RCC 7860 (cell line): ENCODE measurements around the gene SLC12A8.

Experiments used
- DNase-seq: peaks from one replicate; pipeline ENCODE4 v3.0.0-alpha.2; 2015; ENCODE audit warnings: low spot score
- FAIRE-seq: peaks from 2 replicates; lab custom pipeline; 2012; peaks lifted over from hg19 to GRCh38; lab: Jason Lieb, UNC

Gene SLC12A8

DNA sequence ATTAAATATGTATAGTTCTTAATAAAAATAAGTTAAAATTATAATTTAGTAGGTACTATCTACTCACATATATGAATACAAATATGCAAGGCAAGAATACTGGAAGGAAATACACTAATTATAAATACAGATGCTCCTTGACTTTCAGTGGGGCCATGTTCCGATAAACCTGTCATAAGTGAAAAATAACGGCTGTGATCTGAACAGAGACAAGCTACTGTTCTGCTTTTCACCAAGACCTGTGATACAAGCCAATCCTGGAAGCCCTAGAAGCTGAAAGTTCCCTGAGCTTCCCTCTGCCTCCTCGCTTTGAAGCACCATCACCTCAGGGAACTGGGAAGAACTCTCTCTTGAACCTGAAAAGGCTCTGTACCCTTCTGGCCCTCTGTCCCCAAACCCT lies 55.4 kb downstream of the SLC12A8 start:
- no peak for FAIRE-seq

GRCh38 chr3:125156456-125156855 lies 56.1 kb downstream of the SLC12A8 start:
- no peak for FAIRE-seq
- DNase-seq, result no peak

More for the DNA sequence above, 55.4 kb downstream of the SLC12A8 start:
- no peak for DNase-seq

GRCh38 chr3:125154800-125155269 lies 57.7 kb downstream of the SLC12A8 start:
- FAIRE-seq, result no peak
- DNase-seq, result no peak

DNA sequence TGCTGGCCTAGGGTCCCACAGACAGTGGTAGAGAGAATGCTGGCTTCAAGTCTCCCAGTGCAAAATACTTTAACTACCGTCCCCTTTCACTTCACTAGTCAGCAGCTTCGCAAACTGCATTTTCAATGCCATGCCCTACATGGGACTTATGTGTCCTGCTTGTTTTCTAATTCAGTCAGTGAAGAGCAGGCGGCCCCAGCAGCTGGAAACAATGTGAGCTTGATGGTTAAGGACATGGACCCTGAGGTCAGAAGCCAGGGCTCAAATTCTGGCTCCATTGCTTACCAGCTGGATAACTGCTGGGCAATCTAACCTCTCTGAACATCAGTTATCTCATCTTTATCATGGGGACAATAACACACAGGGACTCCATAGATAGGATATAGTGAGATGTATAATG lies 58.4 kb downstream of the SLC12A8 start:
- no peak for FAIRE-seq

GRCh38 chr3:125152951-125153350 lies 59.6 kb downstream of the SLC12A8 start:
- DNase-seq, result no peak
- no peak for FAIRE-seq

More for the DNA sequence above, 58.4 kb downstream of the SLC12A8 start:
- DNase-seq, result no peak

GRCh38 chr3:125151916-125152315 lies 60.6 kb downstream of the SLC12A8 start:
- no peak for FAIRE-seq

GRCh38 chr3:125151442-125151817 lies 61.1 kb downstream of the SLC12A8 start:
- no peak for FAIRE-seq
- no peak for DNase-seq

More at GRCh38 chr3:125151916-125152315, 60.6 kb downstream of the SLC12A8 start:
- no peak for DNase-seq

- no peak for FAIRE-seq
- peak; percentile 51 for DNase-seq
These were observed 61.8 kb downstream of the SLC12A8 start for GRCh38 chr3:125150525-125151441.

GRCh38 chr3:125149462-125149861 lies 63.1 kb downstream of the SLC12A8 start:
- DNase-seq (no peak), FAIRE-seq (no peak)

GRCh38 chr3:125148836-125149235 lies 63.7 kb downstream of the SLC12A8 start:
- no peak for FAIRE-seq

GRCh38 chr3:125148016-125148812 lies 64.3 kb downstream of the SLC12A8 start:
- no peak for FAIRE-seq

More at GRCh38 chr3:125148836-125149235, 63.7 kb downstream of the SLC12A8 start:
- DNase-seq, result no peak

GRCh38 chr3:125147491-125147820 lies 65.1 kb downstream of the SLC12A8 start:
- DNase-seq (no peak), FAIRE-seq (no peak)

More at GRCh38 chr3:125148016-125148812, 64.3 kb downstream of the SLC12A8 start:
- DNase-seq, result no peak

DNA sequence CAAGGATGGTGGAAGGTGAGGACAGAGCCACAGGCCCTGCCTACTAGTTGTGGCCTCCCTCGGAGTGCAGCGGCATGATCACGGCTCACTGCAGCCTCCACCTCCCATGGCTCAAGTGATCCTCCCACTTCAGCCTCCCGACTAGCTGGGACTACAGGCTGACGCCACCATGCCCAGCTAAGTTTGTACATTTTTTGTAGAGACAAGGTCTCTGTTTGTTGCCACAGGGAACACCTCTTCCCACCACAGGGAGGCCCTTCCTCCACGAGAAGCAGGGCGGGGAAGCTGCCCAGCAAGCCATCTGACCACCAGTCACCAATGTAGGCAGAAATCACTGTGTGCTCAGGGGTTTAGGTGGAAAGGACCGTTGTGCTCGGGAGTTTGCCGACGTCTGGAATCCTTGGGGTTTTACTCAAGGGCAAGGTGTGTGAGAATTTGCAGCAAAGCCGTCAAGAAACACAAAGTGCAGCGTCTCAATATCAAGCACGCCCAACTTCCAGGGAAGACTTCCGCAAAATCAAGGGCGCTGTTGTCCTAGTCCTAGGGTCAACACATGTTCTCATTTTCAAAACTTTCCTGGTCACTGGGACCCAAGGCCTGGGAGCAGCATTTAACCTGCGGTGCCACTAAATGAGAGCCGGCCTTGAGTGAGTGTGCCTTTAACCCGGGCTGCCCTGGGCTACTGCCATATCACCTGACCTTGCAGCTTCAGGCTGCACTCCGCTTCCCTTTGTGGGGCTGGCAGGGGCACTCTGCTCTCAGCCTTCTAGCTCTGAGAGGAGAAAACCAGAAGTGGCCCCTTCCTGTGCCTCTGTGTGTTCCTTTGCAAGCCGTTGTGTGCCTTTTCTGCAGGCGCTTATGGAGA lies 65.7 kb downstream of the SLC12A8 start:
- no peak for DNase-seq
- FAIRE-seq, result no peak

DNA sequence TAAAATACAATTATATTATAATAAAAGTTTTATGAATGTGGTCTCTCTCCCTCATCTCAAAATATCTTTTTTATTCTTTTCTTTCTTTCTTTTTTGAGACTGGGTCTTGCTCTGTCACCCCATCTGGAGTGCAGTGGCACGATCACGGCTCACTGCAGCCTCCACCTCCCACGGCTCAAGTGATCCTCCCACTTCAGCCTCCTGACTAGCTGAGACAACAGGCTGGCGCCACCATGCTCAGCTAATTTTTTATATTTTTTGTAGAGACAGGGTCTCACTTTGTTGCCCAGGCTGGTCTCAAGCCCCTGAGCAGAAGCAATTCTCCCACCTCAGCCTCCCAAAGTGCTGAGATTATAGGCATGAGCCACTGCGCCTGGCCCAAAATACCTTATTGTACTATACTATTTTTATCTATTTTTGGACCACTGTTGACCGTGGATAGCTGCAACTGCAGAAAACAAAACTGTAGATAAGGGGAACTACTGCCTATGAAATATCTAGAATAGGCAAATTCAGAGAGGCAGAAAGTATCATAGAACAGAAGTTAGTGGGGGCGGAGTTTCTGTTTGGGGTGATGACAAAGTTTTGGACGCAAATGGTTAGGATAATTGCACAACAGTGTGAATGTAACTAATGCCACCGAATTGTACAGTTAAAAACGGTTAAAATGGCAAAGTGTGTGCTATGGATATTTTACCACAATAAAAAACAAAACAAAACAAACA lies 66.6 kb downstream of the SLC12A8 start:
- no peak for DNase-seq
- no peak for FAIRE-seq

GRCh38 chr3:125144653-125145314 lies 67.8 kb downstream of the SLC12A8 start:
- FAIRE-seq, result no peak
- DNase-seq, result no peak

DNA sequence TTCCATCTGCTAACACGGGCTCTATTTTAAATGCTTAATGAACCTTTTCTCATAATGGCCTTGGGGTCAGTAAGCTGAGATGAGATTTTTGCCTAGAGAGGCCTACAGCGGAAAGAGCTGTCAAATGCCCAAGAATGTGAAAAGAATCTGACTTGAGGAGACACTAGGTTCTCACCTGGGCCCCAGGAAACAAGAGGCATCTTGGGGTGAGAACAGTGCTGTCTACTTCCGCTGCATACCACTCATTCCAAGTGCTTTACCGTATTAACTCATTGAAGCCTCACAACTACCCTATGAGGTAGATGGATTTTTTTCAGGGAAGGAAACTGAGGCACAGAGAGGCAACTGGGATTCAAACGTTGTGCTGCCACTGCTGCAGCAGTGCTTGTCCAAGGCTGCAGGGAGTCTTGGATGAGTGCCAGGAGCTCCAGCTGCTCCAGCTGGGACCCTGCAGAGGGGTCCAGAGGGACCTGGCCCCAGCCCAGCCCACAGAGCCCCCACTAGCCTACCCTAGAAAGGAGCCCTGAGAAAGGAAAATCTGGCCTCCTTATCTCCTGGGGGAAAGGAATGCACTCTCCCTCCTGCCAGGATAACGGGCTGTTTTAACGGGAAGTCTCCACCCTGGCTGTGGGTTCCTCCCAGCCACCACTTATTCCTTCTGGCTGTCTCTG lies 68.4 kb downstream of the SLC12A8 start:
- DNase-seq (no peak), FAIRE-seq (no peak)

DNA sequence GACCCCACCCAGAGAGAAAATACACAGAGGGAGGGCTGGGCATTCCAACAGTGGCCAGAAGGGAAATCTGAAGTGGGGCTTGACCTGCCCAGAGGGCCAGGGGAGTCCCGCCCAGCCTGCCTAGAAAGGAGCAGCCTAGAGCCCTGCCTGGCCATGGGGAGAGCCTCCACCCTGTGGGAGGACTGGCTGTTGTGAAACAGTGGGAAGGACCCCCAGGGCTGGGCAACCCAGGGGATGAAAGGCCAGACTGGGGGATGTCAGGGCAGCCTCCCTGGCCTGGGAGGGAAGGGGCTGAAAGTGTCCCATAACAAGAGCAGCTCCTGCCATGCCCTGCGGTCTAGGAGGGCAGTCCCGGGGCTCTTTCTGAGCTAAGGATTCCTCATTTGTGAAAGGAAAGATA lies 69.0 kb downstream of the SLC12A8 start:
- FAIRE-seq (no peak), DNase-seq (no peak)

DNA sequence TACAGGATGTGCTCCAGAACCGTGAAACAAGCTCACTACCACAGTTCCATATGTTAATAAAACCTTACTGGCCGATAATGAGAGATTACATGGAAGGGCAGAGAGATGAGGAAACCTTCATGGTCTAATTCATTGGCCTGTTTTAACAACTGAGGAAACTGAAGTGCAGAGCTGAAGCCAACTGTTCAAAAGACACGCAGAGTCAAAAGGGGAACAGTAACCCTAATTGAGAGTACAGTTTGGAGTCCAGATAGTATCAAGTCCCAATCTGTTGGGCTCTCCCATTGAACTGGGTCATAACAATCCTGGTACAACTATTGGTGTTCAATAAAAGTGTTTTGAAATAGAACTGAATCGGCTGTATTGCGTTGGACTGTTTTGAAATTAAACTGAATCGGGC lies 69.6 kb downstream of the SLC12A8 start:
- no peak for DNase-seq
- FAIRE-seq, result no peak

GRCh38 chr3:125142420-125142778 lies 70.1 kb downstream of the SLC12A8 start:
- DNase-seq, result no peak
- FAIRE-seq, result no peak
